Measurements from ENCODE around the gene RHO.

The RHO gene

GRCh38 chr3:129517516-129517915, 10.9 kb upstream of the RHO start:
- no peak for TF ChIP-seq CTCF (IDR thresholded peaks at IDR 0.05; ENCODE audit: low read depth, low read length)

GRCh38 chr3:129518038-129518561, 10.3 kb upstream of the RHO start:
- no peak for DNase-seq (ENCODE audit: extremely low read depth, low read depth)
- no peak for TF ChIP-seq CTCF (IDR thresholded peaks at IDR 0.05; ENCODE audit: low read depth, low read length)

More at GRCh38 chr3:129517516-129517915, 10.9 kb upstream of the RHO start:
- no peak for DNase-seq (ENCODE audit: extremely low read depth, low read depth)

- TF ChIP-seq CTCF (IDR thresholded peaks at IDR 0.05; ENCODE audit: low read depth, low read length) = no peak
- no peak for DNase-seq (ENCODE audit: extremely low read depth, low read depth)
Observed at GRCh38 chr3:129518581-129518980, 9.9 kb upstream of the RHO start.

GRCh38 chr3:129519449-129519848, 9.0 kb upstream of the RHO start:
- DNase-seq (ENCODE audit: extremely low read depth, low read depth) = no peak
- no peak for TF ChIP-seq CTCF (IDR thresholded peaks at IDR 0.05; ENCODE audit: low read depth, low read length)

GRCh38 chr3:129519896-129520715, 8.3 kb upstream of the RHO start:
- no peak for TF ChIP-seq CTCF (IDR thresholded peaks at IDR 0.05; ENCODE audit: low read depth, low read length)
- DNase-seq (ENCODE audit: extremely low read depth, low read depth) = no peak

GRCh38 chr3:129520960-129521359, 7.5 kb upstream of the RHO start:
- no peak for DNase-seq (ENCODE audit: extremely low read depth, low read depth)
- TF ChIP-seq CTCF (IDR thresholded peaks at IDR 0.05; ENCODE audit: low read depth, low read length) = no peak

- no peak for TF ChIP-seq CTCF (IDR thresholded peaks at IDR 0.05; ENCODE audit: low read depth, low read length)
- DNase-seq (ENCODE audit: extremely low read depth, low read depth) = no peak
Observed at GRCh38 chr3:129521611-129522010, 6.8 kb upstream of the RHO start.

All from AG09319 (cell line).